MG63 (cell line): Measurements from ENCODE around the gene RANBP3. TPM values are rescaled to one million over a fixed set of nuclear protein-coding genes. Genes with fewer than 3 reads are reported as not detected.

Source experiments
- DNase-seq: peaks from one replicate; pipeline ENCODE4 v3.0.0-alpha.2; 2020
- H3K27me3 ChIP-seq: fragments of 250-450 bp; sonication (Bioruptor Pico); 2 replicates; pipeline ENCODE4 v1.5.1; 2020; ENCODE audit warnings: mild to moderate bottlenecking, moderate library complexity
- H3K36me3 ChIP-seq: fragments of 250-450 bp; sonication (Bioruptor Pico); 2 replicates; pipeline ENCODE4 v1.5.1; 2020; ENCODE audit warnings: mild to moderate bottlenecking, moderate library complexity
- H3K4me3 ChIP-seq: fragments of 250-450 bp; sonication (Bioruptor Pico); 2 replicates; pipeline ENCODE4 v1.5.1; 2020; ENCODE audit warnings: mild to moderate bottlenecking, moderate library complexity
- H3K9me3 ChIP-seq: fragments of 250-450 bp; sonication (Bioruptor Pico); 2 replicates; pipeline ENCODE4 v1.5.1; 2020; ENCODE audit warnings: mild to moderate bottlenecking, moderate library complexity
- total RNA-seq: library from RNA; depleted of rRNA; stranded (reverse); fragments of >200 nt; shearing (Covaris generic); gene quantifications from 2 replicates; pipeline ENCODE4 v1.2.3, GENCODE V29; 2014; ENCODE audit warnings: low replicate concordance

The RANBP3 gene
- total RNA-seq, 1 experiment from 2014 or later, result 43.4 TPM

DNA sequence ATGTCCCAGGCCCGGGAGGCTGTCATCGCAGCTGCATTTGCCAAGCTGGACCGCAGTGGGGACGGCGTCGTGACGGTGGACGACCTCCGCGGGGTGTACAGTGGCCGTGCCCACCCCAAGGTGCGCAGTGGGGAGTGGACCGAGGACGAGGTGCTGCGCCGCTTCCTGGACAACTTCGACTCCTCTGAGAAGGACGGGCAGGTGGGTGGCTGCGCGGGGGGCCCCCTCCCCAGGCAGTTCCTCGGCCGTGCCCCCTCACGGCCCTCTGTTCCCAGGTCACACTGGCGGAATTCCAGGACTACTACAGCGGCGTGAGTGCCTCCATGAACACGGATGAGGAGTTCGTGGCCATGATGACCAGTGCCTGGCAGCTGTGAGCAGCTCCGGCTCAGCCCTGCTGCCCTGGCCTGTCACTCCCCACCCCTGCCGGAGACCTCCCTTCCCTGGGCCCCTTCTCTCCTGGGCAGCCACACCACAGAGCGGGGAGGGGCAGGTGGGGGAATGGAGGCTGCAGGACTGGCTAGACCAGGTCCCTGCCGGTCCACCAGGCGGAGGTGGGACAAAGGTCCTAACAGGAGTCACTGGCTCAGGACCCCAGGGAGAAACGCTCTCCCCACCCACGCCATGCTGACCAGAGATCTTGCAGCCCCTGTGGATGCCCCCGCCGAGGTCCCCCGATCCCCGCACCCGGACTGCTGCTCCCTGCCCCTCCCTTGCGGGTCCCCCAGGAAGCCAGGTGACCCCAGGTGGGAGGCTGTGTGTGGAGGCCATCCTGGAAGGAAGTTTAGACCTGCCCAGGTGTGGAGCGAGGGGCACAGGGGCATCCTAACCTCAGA, 62.8 kb downstream of the RANBP3 start:
- H3K9me3 ChIP-seq, result no peaks in the 10 kb centered on the region
- H3K27me3 ChIP-seq, result no peaks in the 10 kb centered on the region
- H3K36me3 ChIP-seq, result no peaks in the 10 kb centered on the region
- DNase-seq, result no peak
- no peak overlapping the region for H3K4me3 ChIP-seq

DNA sequence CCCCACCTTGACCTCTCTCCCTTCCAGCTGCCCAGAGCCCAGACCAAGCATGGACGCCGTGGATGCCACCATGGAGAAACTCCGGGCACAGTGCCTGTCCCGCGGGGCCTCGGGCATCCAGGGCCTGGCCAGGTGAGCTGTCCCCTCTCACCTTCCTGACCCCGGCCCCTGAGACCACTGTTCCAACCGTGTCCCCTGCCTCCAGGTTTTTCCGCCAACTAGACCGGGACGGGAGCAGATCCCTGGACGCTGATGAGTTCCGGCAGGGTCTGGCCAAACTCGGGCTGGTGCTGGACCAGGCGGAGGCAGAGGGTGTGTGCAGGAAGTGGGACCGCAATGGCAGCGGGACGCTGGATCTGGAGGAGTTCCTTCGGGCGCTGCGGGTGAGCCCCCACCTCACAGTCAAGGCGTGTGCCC, 63.6 kb downstream of the RANBP3 start:
- H3K27me3 ChIP-seq, result no peaks in the 10 kb centered on the region
- H3K9me3 ChIP-seq, result no peaks in the 10 kb centered on the region
- no peaks in the 10 kb centered on the region for H3K36me3 ChIP-seq
- no peak for DNase-seq
- no peak overlapping the region for H3K4me3 ChIP-seq

DNA sequence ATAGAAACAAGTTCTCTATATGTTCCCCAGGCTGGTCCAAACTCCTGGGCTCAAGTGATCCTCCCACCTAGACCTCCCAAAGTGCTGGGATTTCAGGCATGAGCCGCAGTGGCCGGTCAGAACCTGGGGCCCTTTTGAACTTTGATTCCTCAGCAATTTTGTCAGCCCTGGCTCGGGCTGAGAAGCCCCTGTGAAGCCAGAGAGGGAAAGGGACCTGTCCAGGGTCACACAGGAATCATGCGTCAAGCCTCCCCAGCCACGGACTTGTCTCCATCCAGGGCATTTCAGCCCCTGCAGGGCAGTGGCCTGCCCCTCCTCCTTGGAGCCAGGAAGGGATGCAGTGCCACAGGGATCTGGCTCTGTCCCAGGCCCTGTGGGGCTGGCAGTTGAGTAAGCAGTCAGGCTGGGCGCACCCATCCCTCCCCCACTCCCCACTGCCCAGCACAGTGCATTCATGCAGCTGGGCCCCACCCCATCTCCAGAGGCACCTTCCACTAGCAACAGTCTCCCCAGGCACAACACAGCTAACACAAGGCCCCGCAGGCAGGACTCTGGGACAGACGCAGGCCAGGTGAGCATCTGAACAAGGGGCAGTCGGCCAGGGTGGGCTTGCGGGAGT, 64.1 kb downstream of the RANBP3 start, which contains the start of gene CAPS:
Gene CAPS, plus strand, starts transcription at position 516 of the 619 bp plus-strand sequence. CDS start 153 bp downstream, outside the sequence.
- no peaks in the 10 kb centered on the region for H3K9me3 ChIP-seq
- H3K4me3 ChIP-seq, result no peak within 1 kb of the TSS
- DNase-seq, result peak; percentile 56
- H3K36me3 ChIP-seq, result no peaks in the 10 kb centered on the region
- H3K27me3 ChIP-seq, result no peaks in the 10 kb centered on the region

DNA sequence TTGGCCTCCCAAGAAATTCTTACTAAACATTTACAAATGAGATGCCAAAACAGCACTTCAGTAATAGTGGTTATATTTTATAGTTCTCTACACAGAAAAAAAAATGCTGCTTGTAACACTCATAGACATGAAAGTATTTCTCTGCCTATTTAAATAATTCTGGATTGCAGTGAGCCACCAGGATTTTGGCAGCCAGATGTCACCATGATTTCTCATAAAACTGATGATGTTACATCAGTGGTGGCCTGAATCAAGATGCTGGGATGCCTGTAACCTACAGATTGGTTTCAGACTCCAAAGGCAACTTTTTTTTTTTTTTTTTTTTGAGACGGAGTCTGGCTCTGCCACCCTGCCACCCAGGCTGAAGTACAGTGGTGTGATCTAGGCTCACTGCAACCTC, 66.6 kb downstream of the RANBP3 start:
- no peak overlapping the region for H3K4me3 ChIP-seq
- H3K36me3 ChIP-seq, result no peaks in the 10 kb centered on the region
- H3K27me3 ChIP-seq, result no peaks in the 10 kb centered on the region
- H3K9me3 ChIP-seq, result no peaks in the 10 kb centered on the region
- no peak for DNase-seq

DNA sequence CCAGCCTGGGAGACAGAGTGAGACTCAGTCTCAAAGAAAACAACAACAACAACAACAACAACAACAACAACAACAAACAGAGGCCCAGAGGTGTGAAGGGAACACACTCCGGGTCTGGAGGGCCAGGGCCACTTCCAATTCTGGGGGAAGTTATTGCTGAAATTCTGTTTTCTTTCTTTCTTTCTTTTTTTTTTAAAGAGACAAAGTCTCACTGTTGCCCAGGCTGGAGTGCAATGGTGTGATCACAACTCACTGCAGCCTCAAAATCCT, 67.4 kb downstream of the RANBP3 start:
- Histone ChIP-seq H3K4me3 (no peak overlapping the region), H3K27me3 (no peaks in the 10 kb centered on the region), H3K36me3 (no peaks in the 10 kb centered on the region), H3K9me3 (no peaks in the 10 kb centered on the region)
- DNase-seq, result no peak

DNA sequence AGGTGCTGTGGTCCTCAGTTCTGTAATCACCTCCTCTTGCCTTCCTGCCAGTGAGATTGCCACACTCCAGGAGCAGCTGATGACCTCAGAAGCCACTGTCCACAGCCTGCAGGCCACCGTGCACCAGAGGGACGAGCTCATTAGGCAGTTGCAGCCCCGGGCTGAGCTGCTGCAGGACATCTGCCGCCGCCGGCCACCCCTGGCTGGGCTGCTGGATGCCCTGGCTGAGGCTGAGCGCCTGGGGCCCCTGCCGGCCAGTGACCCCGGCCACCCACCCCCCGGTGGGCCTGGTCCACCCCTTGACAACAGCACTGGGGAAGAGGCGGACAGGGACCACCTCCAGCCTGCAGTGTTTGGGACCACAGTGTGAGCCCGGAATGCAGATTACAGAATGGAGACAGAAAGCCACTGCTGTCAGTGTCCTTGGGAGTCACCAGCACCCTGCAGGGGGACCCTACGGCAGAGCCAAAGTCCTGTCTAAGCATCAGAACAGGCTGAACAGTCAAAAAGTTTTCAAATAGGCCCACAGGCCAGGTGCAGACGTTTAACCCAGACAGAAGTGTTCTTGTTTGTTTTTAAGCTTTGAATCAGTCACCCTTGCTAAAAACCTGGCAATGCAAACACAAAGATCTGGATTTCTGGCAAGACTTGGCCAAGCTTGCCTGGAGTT, 69.0 kb downstream of the RANBP3 start:
- Histone ChIP-seq H3K9me3 (no peaks in the 10 kb centered on the region), H3K36me3 (no peaks in the 10 kb centered on the region), H3K27me3 (no peaks in the 10 kb centered on the region), H3K4me3 (no peak overlapping the region)
- no peak for DNase-seq

DNA sequence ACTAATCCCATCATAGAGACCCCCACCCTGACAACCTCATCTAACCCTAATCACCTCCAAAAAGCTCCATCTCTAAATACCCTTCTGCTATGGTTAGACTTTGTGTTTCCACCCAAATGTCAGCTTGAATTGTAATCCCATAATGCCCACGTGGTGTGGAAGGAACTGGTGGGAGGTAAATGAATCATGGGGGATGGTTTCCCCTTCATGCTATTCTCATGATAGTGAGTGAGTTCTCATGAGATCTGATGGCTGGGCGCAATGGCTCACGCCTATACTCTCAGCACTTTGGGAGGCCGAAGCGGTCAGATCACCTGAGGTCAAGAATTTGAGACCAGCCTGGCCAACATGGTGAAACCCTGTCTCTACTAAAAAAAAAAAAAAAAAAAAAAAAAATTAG, 70.7 kb downstream of the RANBP3 start:
- peaks cover 5% of the 10 kb centered on the region; the same call in 1 of the 2 replicates for H3K36me3 ChIP-seq
- DNase-seq, result no peak

DNA sequence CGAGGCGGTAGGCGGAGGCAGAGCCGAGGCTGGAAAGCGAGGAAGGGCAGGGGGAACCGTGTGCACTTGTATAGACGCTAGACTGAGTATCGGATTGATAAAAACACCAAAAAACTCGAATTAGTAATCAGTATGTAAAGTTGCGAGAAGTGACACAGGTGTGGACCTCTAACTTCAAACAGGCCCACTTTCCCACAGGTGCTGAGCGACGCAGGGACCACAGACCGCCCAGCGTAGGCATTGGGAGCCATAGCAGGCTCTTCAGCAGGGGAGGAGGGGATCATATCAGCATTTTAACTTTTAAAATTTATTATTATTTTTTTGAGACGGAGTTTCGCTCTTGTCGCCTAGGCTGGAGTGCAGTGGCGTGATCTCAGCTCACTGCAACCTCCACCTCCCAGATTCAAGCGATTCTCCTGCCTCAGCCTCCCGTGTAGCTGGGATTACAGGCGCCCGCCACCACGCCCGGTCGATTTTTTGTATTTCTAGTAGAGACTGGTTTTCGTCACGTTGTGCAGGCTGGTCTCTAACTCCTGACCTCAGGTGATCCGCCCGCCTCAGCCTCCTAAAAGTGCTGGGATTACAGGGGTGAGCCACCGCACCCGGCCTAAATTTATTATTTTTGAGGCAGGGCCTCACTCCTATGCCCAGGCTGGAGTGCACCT, 72.7 kb downstream of the RANBP3 start:
- DNase-seq, result no peak
- H3K9me3 ChIP-seq, result no peaks in the 10 kb centered on the region
- no peaks in the 10 kb centered on the region for H3K27me3 ChIP-seq
- H3K4me3 ChIP-seq, result peak overlapping the region; percentile 100
- H3K36me3 ChIP-seq, result peaks cover 5% of the 10 kb centered on the region; the same call in 1 of the 2 replicates

More for the DNA sequence above, 70.7 kb downstream of the RANBP3 start:
- H3K4me3 ChIP-seq, result no peak overlapping the region
- H3K9me3 ChIP-seq, result no peaks in the 10 kb centered on the region
- no peaks in the 10 kb centered on the region for H3K27me3 ChIP-seq

DNA sequence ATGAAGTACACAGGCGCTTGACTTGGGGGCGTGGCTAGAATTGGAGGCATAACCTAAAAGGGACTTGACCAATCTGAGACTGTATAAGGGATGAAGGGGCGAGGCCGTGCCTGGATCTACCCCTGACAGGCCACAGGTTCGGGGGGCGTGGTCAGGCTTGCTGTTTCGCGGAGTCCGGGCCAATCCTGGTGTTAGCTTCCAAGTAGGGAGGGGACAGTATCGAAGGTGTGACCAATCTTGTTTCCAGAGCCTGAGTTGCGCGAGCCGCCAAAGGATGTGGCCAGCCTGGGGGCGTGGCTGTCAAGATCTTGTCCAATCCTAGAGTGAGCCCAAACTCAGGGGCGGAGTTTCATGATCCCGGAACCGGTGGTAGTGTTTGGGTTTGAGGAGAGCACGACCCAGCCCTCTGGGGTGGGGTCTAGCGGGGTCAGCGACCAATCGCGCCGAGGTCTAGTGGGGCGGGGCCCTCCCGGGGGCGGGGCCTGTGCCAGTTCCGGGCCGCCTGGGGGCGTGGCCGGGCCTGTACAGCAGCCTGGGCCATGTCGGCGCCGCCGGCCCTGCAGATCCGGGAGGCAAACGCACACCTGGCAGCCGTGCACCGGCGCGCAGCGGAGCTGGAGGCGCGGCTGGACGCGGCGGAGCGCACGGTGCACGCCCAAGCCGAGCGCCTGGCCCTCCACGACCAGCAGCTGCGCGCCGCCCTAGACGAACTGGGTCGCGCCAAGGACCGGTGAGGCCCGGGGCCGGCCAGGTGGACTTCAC, 73.4 kb downstream of the RANBP3 start, which contains the start of gene VMAC:
Gene VMAC, plus strand, starts transcription at position 521 of the 762 bp plus-strand sequence. Its CDS starts 19 bp downstream, at position 540.
- H3K36me3 ChIP-seq, result peaks cover 5% of the 10 kb centered on the region; the same call in 1 of the 2 replicates
- H3K9me3 ChIP-seq, result no peaks in the 10 kb centered on the region
- H3K4me3 ChIP-seq, result peak within 1 kb of the TSS; percentile 100
- no peaks in the 10 kb centered on the region for H3K27me3 ChIP-seq
- peak; percentile 99 for DNase-seq

DNA sequence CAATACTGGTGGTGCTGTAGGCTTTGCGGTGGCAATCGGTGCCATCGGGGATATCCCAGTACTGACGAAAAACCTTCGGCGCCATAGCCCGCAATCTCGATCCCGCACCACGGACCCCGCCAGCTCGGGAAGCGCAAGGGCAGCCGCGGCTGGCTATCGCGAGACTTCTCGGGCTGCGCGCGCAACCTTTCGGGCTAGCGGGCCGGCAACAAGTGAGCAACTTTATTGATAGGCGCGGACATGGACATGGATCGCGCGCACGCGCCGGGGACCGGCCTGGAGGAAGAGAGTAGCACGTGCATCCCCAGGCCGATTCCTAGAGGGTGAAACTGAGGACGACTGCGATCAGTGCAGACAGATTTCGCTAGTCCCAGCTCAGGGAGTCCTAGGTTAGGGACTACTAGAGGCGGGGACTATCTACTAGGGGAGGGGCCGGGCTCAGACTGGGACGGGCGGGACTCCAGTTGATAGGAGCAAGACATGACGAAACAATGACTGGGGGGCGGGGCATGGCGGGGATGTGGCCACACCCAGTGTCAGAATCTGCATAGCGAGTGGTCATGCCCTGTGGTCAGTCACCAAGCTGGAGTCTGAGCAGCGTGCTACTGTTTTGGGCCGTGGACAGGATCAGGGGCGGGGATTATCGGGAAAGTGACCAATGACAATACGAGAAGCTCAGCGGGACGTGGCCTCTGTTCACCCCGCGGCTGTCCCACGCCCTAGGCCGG, 74.2 kb downstream of the RANBP3 start, which contains the start of gene NDUFA11:
Gene NDUFA11, minus strand, starts transcription at position 167 of the 728 bp plus-strand sequence. Its CDS starts 82 bp downstream, at position 85.
- H3K4me3 ChIP-seq, result peak within 1 kb of the TSS; percentile 100
- DNase-seq, result peak; percentile 93
- peaks cover 5% of the 10 kb centered on the region; the same call in 1 of the 2 replicates for H3K36me3 ChIP-seq

DNA sequence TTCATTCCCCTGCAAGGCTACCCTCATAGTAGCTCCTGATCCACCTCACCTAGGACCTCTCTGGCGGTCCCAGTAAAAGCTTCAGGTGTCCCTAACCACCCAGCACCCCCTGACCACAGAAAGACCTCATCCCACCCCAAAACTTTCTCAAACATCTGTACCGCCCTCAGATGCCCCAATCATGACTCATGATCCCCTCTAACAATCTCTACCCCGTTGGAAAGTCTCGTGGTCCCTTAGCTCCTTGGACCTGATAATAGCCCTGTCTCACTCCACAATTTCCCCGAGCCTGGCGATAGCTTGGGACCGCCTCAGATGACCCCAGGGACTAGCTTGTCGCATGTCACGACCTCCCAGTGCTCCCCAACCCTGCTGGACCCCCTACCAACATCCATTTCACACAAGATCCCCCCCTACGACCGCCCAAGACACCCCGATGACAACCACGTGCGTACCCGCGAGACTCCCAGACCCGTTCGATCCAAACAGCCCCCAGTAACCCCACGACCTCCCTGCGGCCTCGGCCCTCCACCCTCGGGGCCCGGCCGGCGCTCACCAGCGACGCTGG, 74.8 kb downstream of the RANBP3 start:
- no peak for DNase-seq
- H3K4me3 ChIP-seq, result peak overlapping the region; percentile 100
- no peaks in the 10 kb centered on the region for H3K9me3 ChIP-seq
- H3K27me3 ChIP-seq, result no peaks in the 10 kb centered on the region
- peaks cover 5% of the 10 kb centered on the region; the same call in 1 of the 2 replicates for H3K36me3 ChIP-seq

More for the DNA sequence above, 74.2 kb downstream of the RANBP3 start, which contains the start of gene NDUFA11:
- H3K9me3 ChIP-seq, result no peaks in the 10 kb centered on the region
- H3K27me3 ChIP-seq, result no peaks in the 10 kb centered on the region

DNA sequence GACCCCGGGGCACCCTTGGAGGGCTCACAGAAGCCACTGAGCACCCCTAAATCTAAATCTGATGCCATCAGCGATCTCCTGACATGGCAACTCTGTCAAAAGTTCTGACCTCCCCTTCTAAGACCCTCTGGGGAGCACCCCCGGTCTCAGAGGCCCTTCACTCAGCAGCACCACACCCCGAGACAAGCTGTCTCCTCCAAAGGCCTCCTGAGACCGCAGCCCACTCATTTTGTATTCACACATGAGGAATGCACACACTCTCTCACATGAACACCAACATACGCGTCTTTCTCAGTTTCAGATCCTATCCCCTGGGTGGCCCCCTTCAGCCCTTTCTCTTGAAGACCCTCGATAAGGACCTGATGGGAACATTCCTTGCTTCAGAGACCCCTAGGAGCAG, 77.0 kb downstream of the RANBP3 start:
- H3K4me3 ChIP-seq, result no peak overlapping the region
- no peaks in the 10 kb centered on the region for H3K9me3 ChIP-seq
- no peak for DNase-seq
- peaks cover 5% of the 10 kb centered on the region; the same call in 1 of the 2 replicates for H3K36me3 ChIP-seq
- no peaks in the 10 kb centered on the region for H3K27me3 ChIP-seq

DNA sequence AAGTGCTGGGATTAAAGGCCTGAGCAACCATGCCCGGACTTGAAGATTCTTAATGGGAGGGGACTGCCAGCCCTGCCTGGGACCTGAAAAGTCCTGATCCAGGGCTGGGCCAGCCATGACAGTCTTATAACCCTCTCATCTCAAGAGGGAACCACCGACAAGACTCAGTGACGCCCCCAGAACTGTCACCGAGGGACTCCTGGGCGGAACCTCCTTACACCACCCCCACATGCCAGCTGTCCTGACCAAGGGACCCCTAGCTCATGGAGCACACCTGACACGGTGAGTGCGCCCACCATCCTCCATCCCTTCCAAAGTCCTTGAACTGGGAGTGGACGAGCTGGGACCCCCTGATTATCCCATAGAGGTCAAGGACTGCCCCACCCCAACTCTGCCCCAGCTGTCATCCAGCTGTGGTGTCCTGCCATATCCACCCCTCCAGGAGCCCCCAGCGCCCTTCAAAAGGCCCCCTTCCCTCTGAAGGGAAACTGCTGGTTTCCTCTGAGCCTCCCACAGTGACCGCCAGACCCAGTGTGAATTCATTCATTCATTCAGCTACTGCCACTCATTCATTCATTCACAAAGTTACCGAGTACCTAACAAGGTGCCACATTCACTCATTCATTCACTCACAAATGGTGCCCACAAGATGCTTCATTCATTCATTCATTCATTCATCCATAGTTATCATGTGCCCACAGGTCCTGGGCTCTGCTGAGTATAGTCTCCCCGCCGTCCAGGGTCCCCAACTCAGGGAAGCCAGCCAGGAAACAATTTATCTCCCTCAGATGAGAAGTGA, 78.0 kb downstream of the RANBP3 start:
- no peaks in the 10 kb centered on the region for H3K9me3 ChIP-seq
- no peak for DNase-seq
- H3K4me3 ChIP-seq, result no peak overlapping the region
- H3K27me3 ChIP-seq, result no peaks in the 10 kb centered on the region
- H3K36me3 ChIP-seq, result peaks cover 5% of the 10 kb centered on the region; the same call in 1 of the 2 replicates

DNA sequence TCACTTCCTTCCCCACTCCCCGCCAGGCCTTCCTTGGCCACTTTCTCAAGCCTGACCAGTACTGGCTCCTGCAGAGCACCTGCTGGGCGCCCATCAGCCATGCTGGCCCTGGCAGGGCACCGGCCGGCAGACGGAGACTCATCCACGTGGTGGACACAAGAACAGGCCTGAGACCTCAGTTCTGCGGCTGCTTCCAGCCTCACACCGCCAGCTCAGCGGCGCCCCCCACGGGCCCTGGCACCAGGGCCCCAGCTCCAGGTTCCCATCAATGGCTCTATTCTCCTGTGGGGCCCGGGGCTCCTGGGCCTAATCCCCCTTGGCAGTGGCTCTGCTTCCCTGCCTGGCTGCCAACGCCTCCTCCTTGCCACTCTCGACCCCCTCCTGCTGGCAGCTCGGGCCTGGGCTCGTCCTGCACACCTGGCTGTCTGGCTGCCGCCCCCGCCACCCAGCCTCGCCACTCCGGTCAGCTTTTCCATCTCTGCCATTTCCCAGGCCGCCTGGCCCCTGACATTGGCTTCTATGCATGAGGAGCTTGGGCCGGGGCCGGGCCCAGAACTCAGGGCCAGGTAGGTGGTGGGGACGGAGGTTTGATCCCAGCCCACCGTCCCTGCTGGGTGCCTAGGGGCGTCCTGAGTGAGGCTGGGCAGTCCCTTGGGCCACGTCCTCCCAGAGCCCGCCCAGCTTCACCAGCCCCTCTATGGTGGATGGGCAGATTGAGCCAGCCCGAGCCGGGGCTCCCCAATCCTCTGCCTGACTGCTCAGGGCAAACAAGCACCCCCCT, 80.6 kb downstream of the RANBP3 start:
- H3K9me3 ChIP-seq, result no peaks in the 10 kb centered on the region
- no peak for DNase-seq
- H3K27me3 ChIP-seq, result no peaks in the 10 kb centered on the region
- no peaks in the 10 kb centered on the region for H3K36me3 ChIP-seq
- no peak overlapping the region for H3K4me3 ChIP-seq
